Hematopoietic multipotent progenitor cell treated with erythropoietin and hydrocortisone succinate and interleukin-3 and kit ligand, for 4 days (in vitro differentiated cells): ENCODE data around the gene APOE.
A peak's percentile ranks its signal among the peaks of the same experiment; 100 is the strongest.

ENCODE experiments used
- DNase-seq: peaks from one replicate; pipeline ENCODE4 v3.0.0-alpha.2; 2015

APOE gene

DNA sequence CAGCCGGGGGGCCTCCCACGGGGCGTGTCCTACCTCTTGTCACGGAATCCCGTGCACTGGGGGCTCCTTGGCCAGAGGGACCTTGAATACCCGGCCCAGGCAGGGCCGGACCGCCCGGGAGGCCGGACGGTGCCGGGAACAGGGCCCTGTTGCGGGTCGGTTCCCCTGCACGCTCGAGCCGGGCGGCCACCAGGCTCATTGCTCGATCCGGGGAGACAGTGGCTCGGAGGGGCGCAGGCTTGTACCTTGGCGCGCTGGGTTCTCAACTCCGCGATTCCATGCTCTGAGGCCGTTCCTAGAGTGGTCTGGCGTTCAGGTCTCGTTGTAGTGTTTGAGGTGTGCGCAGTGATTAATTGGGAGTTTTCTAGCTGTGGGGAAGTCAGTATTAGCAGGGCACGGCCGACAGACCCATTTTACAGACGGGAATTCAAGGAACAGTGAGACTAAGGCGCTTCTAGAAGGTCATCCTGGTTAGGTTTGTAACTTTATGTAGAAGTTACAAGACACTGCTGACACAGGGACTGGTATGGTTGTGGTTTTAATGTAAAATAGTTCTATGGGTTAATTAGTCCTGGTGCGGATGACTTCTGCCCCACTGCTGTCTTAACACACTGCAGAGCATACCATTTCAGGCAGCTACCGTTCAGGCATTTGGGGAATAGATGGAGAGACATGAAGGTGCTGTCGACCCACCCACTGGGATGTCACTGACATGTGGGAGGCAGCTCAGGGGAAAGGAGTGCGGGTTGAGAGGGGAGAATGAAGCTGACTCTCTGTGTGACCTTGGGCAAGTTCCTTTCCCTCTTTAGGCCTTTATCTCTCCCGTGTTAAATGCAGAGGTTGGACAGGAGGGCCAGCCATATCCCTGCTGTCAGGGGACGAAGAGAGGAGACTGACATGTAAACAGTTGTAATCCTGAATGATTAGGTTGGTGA is 50.2 kb downstream of the APOE start:
- DNase-seq = peak; percentile 30

DNA sequence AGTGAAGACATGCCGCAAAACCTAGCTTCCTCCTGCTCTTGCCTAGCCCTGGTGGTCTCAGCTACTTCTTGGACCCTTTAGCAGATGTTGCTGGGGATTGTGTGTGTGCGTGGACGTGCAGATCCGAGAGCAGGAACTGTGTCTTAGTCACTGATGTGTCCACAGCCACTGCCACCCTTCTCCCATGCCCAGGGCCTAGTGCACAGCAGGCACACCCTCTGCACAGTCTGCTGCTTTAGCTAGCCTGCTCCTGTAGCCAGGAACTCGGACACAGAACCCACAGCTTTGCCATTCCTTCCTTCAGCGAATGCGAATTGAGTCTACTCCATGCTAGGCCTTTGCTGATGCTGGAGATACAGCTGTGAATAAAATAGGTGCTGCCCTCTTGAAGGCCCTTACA is 51.9 kb downstream of the APOE start:
- DNase-seq = no peak

GRCh38 chr19:44958090-44958489 is 52.5 kb downstream of the APOE start:
- no peak for DNase-seq
